HCT116 (cell line): Measurements from ENCODE around the gene SMARCD2. TPM values are rescaled to one million over a fixed set of nuclear protein-coding genes. Genes with fewer than 3 reads are reported as not detected.

Source experiments
- ATAC-seq: fragments of 200-7000 bp; cut with Tn5 transposase; 2 replicates; pipeline ENCODE4 v1.9.1; 2020; ENCODE audit warnings: mild to moderate bottlenecking, moderate library complexity
- BruUV-seq: library from RNA; stranded (reverse); fragments of 400-500 nt; replicated peaks from 2 replicates; lab custom pipeline; 2021; lab: Mats Ljungman, UMichigan
- CTCF ChIA-PET: fragments of 300-600 bp; sonication (Branson Sonifier 250); formaldehyde crosslinking; loops from one replicate; lab custom pipeline; 2021; ENCODE audit warnings: antibody characterized with exemption; lab: Charles Lee
- POLR2A ChIA-PET: fragments of 300-600, 350-600 bp; sonication (Branson Sonifier 250); formaldehyde crosslinking; loops from one replicate; lab custom pipeline; 2021; ENCODE audit warnings: antibody characterized with exemption; lab: Charles Lee
- RAD21 ChIA-PET, 2 experiments: fragments of 300-600 bp; sonication (Branson Sonifier 250); formaldehyde crosslinking; loops; one replicate each; lab custom pipeline; 2023; ENCODE audit warnings: low total read pairs in 2 of 2; ENCODE audit not compliant: uncharacterized antibody in 2 of 2, unreplicated experiment in 2 of 2, low non-redundant PET in 1 of 2; lab: Charles Lee
- DNase-seq: peaks from one replicate; pipeline ENCODE4 v3.0.0-alpha.2; 2010; ENCODE audit warnings: low read depth, low spot score
- H2AFZ ChIP-seq: fragments of 200-600 bp; shearing (Covaris generic), sonication (generic); 2 replicates; pipeline ENCODE4 v1.6.1; 2017; ENCODE audit warnings: low read depth, mixed run types, mixed read lengths, antibody characterized with exemption, low read length; ENCODE audit not compliant: poor library complexity, severe bottlenecking
- H3K27ac ChIP-seq: 2 replicates; pipeline ENCODE4 v1.5.1; 2012; ENCODE audit warnings: low read depth, low read length
- H3K27me3 ChIP-seq: fragments of 200-600 bp; sonication (generic); 2 replicates; pipeline ENCODE4 v1.6.1; 2016; ENCODE audit warnings: mixed run types, low read length, mixed read lengths; ENCODE audit not compliant: insufficient read depth
- H3K36me3 ChIP-seq, 2 experiments: fragments of 200-500 bp in 1 of 2; fragments of 200-600 bp in 1 of 2; sonication (Bioruptor generic) in 1 of 2; sonication (generic) in 1 of 2; 2 replicates each; pipeline versions ENCODE4 v1.5.1 to v1.6.1; 2014 to 2016; ENCODE audit warnings: low read length in 2 of 2, inconsistent platforms in 1 of 2, mixed read lengths in 1 of 2, mixed run types in 1 of 2; ENCODE audit not compliant: insufficient read depth in 2 of 2, control insufficient read depth in 1 of 2
- H3K4me1 ChIP-seq, 2 experiments: fragments of 200-600 bp in 1 of 2; sonication (generic) in 1 of 2; 2 replicates each; pipeline versions ENCODE4 v1.5.1 to v1.6.1; 2012 to 2017; ENCODE audit warnings: low read length in 2 of 2, inconsistent platforms in 1 of 2, mild to moderate bottlenecking in 1 of 2, mixed read lengths in 1 of 2, mixed run types in 1 of 2, moderate library complexity in 1 of 2; ENCODE audit not compliant: insufficient read depth in 2 of 2, control insufficient read depth in 1 of 2
- H3K4me2 ChIP-seq: fragments of 200-600 bp; sonication (generic); 2 replicates; pipeline ENCODE4 v1.6.1; 2017; ENCODE audit warnings: mixed run types, low read length, mixed read lengths
- H3K4me3 ChIP-seq, 2 experiments: fragments of 200-600 bp in 1 of 2; sonication (generic) in 1 of 2; replicated peaks in 1 of 2; 2 replicates each; pipeline ENCODE4 v1.5.1; 2011 to 2016; ENCODE audit warnings: low read length in 2 of 2, control low read depth in 1 of 2, low read depth in 1 of 2, mild to moderate bottlenecking in 1 of 2, mixed read lengths in 1 of 2, mixed run types in 1 of 2
- H3K79me2 ChIP-seq: fragments of 200-600 bp; sonication (generic); 2 replicates; pipeline ENCODE4 v1.6.1; 2017; ENCODE audit warnings: mild to moderate bottlenecking, mixed run types, low read length, moderate library complexity, mixed read lengths; ENCODE audit not compliant: insufficient read depth
- H3K9ac ChIP-seq: fragments of 200-600 bp; sonication (generic); 2 replicates; pipeline ENCODE4 v1.6.1; 2016; ENCODE audit warnings: low read length, mixed read lengths
- H3K9me2 ChIP-seq: fragments of 200-600 bp; sonication (generic), shearing (Covaris generic); 2 replicates; pipeline ENCODE4 v1.6.1; 2017; ENCODE audit warnings: mixed run types, mild to moderate bottlenecking, moderate library complexity; ENCODE audit not compliant: insufficient read depth
- H3K9me3 ChIP-seq, 2 experiments: fragments of 200-500 bp in 1 of 2; fragments of 200-600 bp in 1 of 2; sonication (Bioruptor generic) in 1 of 2; sonication (generic) in 1 of 2; 2 replicates each; pipeline ENCODE4 v1.6.1; 2014 to 2017; ENCODE audit warnings: low read length in 2 of 2, mixed read lengths in 2 of 2, inconsistent platforms in 1 of 2, low read depth in 1 of 2, mild to moderate bottlenecking in 1 of 2, mixed run types in 1 of 2, moderate library complexity in 1 of 2; ENCODE audit not compliant: control insufficient read depth in 1 of 2, insufficient read depth in 1 of 2
- H4K20me1 ChIP-seq: fragments of 200-600 bp; sonication (generic), shearing (Covaris generic); 2 replicates; pipeline ENCODE4 v1.6.1; 2017; ENCODE audit warnings: mixed run types, mild to moderate bottlenecking, moderate library complexity; ENCODE audit not compliant: insufficient read depth
- EGR1 ChIP-seq: IDR thresholded peaks from 2 replicates; pipeline ENCODE4 v1.6.1; 2012; ENCODE audit warnings: low read depth
- EZH2phosphoT487 ChIP-seq: fragments of 200-600 bp; IDR thresholded peaks from 2 replicates; pipeline ENCODE4 v1.6.1; 2018; ENCODE audit warnings: antibody characterized with exemption, borderline replicate concordance
- JUND ChIP-seq: IDR thresholded peaks from 2 replicates; pipeline ENCODE4 v1.6.1; 2012
- POLR2A ChIP-seq: IDR thresholded peaks from 2 replicates; pipeline ENCODE4 v1.7.0; 2011; ENCODE audit warnings: borderline replicate concordance; ENCODE audit not compliant: insufficient read depth, insufficient read length; ENCODE audit errors: extremely low read depth
- ZNF274 ChIP-seq: fragments of 200-500 bp; sonication (Bioruptor generic); IDR thresholded peaks from 2 replicates; pipeline ENCODE4 v1.6.1; 2014; ENCODE audit warnings: mild to moderate bottlenecking, low read depth, low read length, inconsistent platforms
- intact Hi-C: fragments of 100-400 bp; cut with micrococcal nuclease; formaldehyde crosslinking; loops from 2 replicates; pipeline ENCODE4 v1.10.0; 2022
- total RNA-seq: library from RNA; stranded (reverse); gene quantifications from one replicate; pipeline ENCODE4 v1.2.1, GENCODE V29; 2021; ENCODE audit not compliant: unreplicated experiment
- TF ChIP-seq, protein P1 (sequence below): IDR thresholded peaks from 2 replicates; pipeline ENCODE4 v1.6.1; 2012; ENCODE audit warnings: low read depth

SMARCD2 gene
- total RNA-seq, 1 experiment from 2014 or later = 168 TPM

DNA sequence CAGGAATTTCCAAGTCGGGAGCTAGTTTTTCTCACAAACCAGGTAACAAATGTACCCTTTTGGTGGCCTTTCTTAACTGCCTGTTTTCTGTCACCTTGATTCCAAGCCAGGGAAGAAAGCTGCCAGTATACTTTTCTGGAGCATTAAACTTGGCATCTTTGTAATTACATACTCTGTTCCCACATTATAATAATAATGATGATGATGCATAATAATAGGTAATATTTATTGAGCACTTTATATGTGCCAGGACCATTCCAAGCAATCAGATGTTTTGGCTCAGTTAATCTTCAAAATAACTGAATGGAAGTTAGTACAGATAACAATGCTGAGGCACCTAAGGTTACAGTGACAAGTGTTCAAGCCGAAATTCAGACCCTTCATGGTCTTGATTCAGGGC is 26.4 kb downstream of the SMARCD2 start:
- peaks cover 4% of the 10 kb centered on the region; the same call in 1 of the 2 replicates for H4K20me1 ChIP-seq
- ATAC-seq = no peak
- no TSS peak for BruUV-seq
- no peak for DNase-seq
- peaks cover 91 to 95% of the 10 kb centered on the region in 2 experiments for H3K36me3 ChIP-seq
- H3K27ac ChIP-seq = no peak overlapping the region
- POLR2A ChIA-PET = no interaction called here
- CTCF ChIA-PET = no interaction called here
- no peak overlapping the region for H2AFZ ChIP-seq
- RAD21 ChIA-PET = no interaction called here
- intact Hi-C loops = no loop called here
- TF ChIP-seq POLR2A = no peak
- no peak for TF ChIP-seq EGR1
- TF ChIP-seq, protein P1, sequence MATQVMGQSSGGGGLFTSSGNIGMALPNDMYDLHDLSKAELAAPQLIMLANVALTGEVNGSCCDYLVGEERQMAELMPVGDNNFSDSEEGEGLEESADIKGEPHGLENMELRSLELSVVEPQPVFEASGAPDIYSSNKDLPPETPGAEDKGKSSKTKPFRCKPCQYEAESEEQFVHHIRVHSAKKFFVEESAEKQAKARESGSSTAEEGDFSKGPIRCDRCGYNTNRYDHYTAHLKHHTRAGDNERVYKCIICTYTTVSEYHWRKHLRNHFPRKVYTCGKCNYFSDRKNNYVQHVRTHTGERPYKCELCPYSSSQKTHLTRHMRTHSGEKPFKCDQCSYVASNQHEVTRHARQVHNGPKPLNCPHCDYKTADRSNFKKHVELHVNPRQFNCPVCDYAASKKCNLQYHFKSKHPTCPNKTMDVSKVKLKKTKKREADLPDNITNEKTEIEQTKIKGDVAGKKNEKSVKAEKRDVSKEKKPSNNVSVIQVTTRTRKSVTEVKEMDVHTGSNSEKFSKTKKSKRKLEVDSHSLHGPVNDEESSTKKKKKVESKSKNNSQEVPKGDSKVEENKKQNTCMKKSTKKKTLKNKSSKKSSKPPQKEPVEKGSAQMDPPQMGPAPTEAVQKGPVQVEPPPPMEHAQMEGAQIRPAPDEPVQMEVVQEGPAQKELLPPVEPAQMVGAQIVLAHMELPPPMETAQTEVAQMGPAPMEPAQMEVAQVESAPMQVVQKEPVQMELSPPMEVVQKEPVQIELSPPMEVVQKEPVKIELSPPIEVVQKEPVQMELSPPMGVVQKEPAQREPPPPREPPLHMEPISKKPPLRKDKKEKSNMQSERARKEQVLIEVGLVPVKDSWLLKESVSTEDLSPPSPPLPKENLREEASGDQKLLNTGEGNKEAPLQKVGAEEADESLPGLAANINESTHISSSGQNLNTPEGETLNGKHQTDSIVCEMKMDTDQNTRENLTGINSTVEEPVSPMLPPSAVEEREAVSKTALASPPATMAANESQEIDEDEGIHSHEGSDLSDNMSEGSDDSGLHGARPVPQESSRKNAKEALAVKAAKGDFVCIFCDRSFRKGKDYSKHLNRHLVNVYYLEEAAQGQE = no peak
- no peak for TF ChIP-seq JUND
- TF ChIP-seq EZH2phosphoT487 = no peak
- H3K79me2 ChIP-seq = peaks cover 60% of the 10 kb centered on the region
- no peaks in the 10 kb centered on the region for H3K27me3 ChIP-seq
- no peaks in the 10 kb centered on the region for H3K4me1 ChIP-seq
- no peak overlapping the region for H3K4me2 ChIP-seq
- H3K9ac ChIP-seq = no peak overlapping the region
- H3K9me3 ChIP-seq = no peaks in the 10 kb centered on the region
- no peak overlapping the region for H3K4me3 ChIP-seq
- no peaks in the 10 kb centered on the region for H3K9me2 ChIP-seq

DNA sequence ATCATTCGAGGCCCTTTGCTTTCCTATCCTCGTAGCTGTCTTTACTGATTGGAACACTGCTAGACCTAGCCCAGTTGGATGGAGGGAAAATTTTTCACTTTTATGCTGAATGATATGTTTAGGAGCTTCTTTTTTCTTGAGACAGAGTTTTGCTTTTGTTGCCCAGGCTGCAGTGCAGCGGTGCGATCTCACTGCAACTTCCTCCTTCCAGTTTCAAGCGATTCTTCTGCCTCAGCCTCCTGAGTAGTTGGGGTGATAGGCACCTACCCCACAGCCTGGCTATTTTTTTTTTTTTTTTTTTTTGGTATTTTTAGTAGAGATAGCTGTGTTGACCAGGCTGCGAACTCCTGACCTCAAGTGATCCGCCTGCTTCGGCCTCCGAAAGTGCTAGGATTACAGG is 32.5 kb downstream of the SMARCD2 start:
- Histone ChIP-seq H3K27ac (no peak overlapping the region), H2AFZ (no peak overlapping the region), H3K4me2 (no peak overlapping the region), H4K20me1 (no peaks in the 10 kb centered on the region), H3K4me3 (no peak overlapping the region), H3K9ac (no peak overlapping the region), H3K4me1 (no peaks in the 10 kb centered on the region), H3K9me3 (no peaks in the 10 kb centered on the region), H3K27me3 (no peaks in the 10 kb centered on the region), H3K9me2 (no peaks in the 10 kb centered on the region), H3K79me2 (peaks cover 50% of the 10 kb centered on the region), H3K36me3 (peaks cover 90 to 91% of the 10 kb centered on the region in 2 experiments)
- POLR2A ChIA-PET = interaction anchor here (1.2 kb wide), 1 partner anchor 36 kb away, joined by 3 read pairs; the partner anchor contains the start of genes CCDC47 and DDX42
- RAD21 ChIA-PET = no interaction called here
- no TSS peak for BruUV-seq
- ATAC-seq (no peak), DNase-seq (no peak)
- CTCF ChIA-PET = no interaction called here
- TF ChIP-seq ZNF274 = no peak
- intact Hi-C loops = no loop called here
